ENCODE measurements around the gene RSPRY1.
A peak's percentile ranks its signal among the peaks of the same experiment; 100 is the strongest.

Gene RSPRY1

DNA sequence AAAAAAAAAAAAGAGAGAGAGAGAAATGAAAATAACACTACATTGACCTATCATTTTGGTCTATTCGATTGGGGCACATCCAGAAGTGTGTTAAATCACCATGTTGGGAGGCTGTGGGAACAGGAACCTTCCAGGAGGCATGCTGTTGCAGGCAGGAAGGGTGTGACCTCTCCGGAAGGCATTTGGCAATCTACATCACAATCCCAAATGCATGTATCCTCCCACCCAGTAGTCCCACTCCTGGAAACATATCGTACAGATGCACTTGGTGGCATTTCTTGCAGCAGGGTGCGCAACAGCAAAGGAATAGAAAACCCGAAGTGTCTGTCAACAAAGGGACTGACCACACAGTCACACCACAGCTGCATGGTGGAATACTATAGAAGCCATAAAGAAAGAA is 90.5 kb downstream of the RSPRY1 start:
- no peak for DNase-seq (ENCODE audit: low spot score)
- in situ Hi-C loops (cut with MboI; ENCODE audit: low pct_unique_long_range_greater_than_20kb, low sequenced_read_pairs, unreplicated experiment): loop anchor here (25.0 kb wide), 1 partner anchor 189 kb away; the partner anchor contains the start of gene CPNE2
- TF ChIP-seq, protein P1, sequence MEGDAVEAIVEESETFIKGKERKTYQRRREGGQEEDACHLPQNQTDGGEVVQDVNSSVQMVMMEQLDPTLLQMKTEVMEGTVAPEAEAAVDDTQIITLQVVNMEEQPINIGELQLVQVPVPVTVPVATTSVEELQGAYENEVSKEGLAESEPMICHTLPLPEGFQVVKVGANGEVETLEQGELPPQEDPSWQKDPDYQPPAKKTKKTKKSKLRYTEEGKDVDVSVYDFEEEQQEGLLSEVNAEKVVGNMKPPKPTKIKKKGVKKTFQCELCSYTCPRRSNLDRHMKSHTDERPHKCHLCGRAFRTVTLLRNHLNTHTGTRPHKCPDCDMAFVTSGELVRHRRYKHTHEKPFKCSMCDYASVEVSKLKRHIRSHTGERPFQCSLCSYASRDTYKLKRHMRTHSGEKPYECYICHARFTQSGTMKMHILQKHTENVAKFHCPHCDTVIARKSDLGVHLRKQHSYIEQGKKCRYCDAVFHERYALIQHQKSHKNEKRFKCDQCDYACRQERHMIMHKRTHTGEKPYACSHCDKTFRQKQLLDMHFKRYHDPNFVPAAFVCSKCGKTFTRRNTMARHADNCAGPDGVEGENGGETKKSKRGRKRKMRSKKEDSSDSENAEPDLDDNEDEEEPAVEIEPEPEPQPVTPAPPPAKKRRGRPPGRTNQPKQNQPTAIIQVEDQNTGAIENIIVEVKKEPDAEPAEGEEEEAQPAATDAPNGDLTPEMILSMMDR (IDR thresholded peaks at IDR 0.05; ENCODE audit: extremely low read depth, insufficient read depth, missing control alignments): no peak

GRCh38 chr16:57277586-57277985 is 91.5 kb downstream of the RSPRY1 start:
- DNase-seq (ENCODE audit: low spot score): peak; percentile 32
- TF ChIP-seq, protein P1 (IDR thresholded peaks at IDR 0.05; ENCODE audit: extremely low read depth, insufficient read depth, missing control alignments): no peak
- in situ Hi-C loops (cut with MboI; ENCODE audit: low pct_unique_long_range_greater_than_20kb, low sequenced_read_pairs, unreplicated experiment): loop anchor here (25.0 kb wide), 1 partner anchor 190 kb away; the partner anchor contains the start of gene CPNE2

DNA sequence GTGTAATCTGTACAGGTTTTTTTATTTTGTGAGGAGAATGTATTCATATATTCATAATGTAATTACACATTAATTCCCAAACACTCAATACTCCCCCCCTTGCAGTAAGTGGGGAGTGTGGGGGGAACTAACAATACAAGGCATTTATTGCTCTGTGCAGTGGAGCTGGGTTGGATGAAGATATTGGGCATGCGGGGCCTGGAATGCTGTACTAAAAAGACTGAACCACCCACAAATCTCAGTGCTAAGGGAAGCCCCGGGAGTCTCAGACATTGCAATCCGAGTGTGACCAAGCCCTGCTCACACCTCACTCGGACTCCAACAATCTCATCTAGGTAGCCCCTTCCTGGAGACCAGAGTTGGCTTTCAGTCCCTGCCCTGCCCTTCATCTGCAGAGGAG is 92.4 kb downstream of the RSPRY1 start:
- TF ChIP-seq, protein P1 (IDR thresholded peaks at IDR 0.05; ENCODE audit: extremely low read depth, insufficient read depth, missing control alignments): no peak
- DNase-seq (ENCODE audit: low spot score): no peak
- in situ Hi-C loops (cut with MboI; ENCODE audit: low pct_unique_long_range_greater_than_20kb, low sequenced_read_pairs, unreplicated experiment): loop anchor here (25.0 kb wide), 1 partner anchor 191 kb away; the partner anchor contains the start of gene CPNE2

DNA sequence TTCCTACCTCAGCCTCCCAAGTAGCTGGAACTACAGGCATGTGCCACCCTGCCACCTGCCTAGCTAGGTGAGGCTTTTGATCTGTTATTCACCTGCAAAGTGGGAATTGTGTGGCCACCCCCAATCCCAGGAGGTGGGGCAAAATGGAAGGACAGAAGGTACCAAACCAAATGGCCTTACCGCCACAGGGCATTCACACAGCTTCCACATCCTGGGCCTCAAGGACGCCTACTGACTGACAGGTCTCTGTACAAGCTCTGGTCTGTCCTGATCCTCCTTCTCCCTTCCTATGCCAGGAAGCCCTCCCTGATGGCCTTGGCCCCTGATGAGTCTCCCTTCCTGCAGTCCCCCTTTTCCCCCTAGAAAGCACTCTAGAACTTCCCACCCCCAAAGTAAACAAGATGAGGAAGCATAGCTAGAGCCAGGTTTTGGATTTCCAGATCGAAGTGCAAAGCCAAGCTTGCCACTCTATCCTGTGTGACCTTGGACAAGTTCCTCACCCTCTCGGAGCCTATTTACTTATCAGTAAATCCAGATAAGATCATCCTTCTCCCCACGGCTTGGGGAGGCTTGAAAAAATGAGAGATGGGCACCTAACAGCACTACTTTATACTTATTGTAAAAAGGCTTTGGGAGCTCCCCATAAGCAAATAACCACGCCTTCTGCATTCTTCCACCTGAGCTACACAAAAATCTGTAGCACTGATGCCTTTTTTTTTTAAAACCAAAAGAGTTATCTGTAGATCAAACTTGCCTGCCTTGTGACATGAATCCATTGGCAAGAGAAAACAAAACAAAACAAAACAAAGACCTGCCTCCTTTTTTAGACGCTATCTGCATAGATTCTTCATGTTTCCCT is 93.9 kb downstream of the RSPRY1 start:
- DNase-seq (ENCODE audit: low spot score): no peak
- TF ChIP-seq, protein P1 (IDR thresholded peaks at IDR 0.05; ENCODE audit: extremely low read depth, insufficient read depth, missing control alignments): no peak
- in situ Hi-C loops (cut with MboI; ENCODE audit: low pct_unique_long_range_greater_than_20kb, low sequenced_read_pairs, unreplicated experiment): loop anchor here (25.0 kb wide), 1 partner anchor 193 kb away; the partner anchor contains the start of gene CPNE2

GRCh38 chr16:57281791-57282190 is 95.7 kb downstream of the RSPRY1 start:
- TF ChIP-seq, protein P1 (IDR thresholded peaks at IDR 0.05; ENCODE audit: extremely low read depth, insufficient read depth, missing control alignments): no peak
- no peak for DNase-seq (ENCODE audit: low spot score)
- in situ Hi-C loops (cut with MboI; ENCODE audit: low pct_unique_long_range_greater_than_20kb, low sequenced_read_pairs, unreplicated experiment): loop anchor here (25.0 kb wide), 1 partner anchor 194 kb away; the partner anchor contains the start of gene CPNE2

DNA sequence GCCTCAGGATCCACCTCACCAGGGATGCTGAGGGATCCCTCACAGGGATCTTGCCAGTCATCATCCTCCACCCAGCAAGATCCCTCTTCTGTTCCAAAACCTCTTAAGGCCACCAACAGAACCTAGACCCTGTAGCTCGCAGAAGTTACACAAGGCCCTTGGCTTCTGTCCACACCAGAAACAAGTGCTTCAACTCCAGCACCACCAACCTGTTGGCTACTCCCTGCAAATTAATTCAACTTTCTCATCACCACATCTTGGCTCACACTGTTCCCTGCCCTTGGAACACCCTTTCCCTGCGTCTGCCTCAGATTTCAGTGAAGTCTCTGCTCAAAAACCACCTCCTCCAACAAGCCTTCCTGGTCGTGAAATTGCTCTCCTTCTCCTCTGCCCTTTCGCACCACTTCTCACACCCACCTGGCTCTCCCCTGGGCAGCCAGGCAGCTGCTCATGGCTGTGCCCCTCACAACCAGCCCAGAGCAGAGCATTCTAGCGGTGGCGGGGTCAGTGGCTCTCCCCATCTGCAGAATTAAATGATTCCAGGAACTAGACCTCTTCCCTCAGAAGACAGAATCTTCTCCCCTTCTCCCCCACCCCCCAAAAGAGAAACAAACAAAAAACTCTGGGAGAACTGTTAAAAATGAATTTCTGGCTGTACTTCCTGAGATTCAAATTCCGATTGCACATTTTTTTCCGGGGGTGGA is 96.5 kb downstream of the RSPRY1 start:
- no peak for DNase-seq (ENCODE audit: low spot score)

More for the DNA sequence above, 96.5 kb downstream of the RSPRY1 start:
- TF ChIP-seq, protein P1 (IDR thresholded peaks at IDR 0.05; ENCODE audit: extremely low read depth, insufficient read depth, missing control alignments): no peak
- in situ Hi-C loops (cut with MboI; ENCODE audit: low pct_unique_long_range_greater_than_20kb, low sequenced_read_pairs, unreplicated experiment): loop anchor here (25.0 kb wide), 1 partner anchor 195 kb away; the partner anchor contains the start of gene CPNE2
